Muscle layer of duodenum (tissue), 2 donors: ENCODE measurements around the gene SND1.

Experiments used
- H3K27ac ChIP-seq: one replicate; pipeline ENCODE4 v1.7.0; 2013; ENCODE audit warnings: mild to moderate bottlenecking, low read length
- H3K27me3 ChIP-seq: one replicate; pipeline ENCODE4 v1.7.0; 2013; ENCODE audit warnings: low read depth, mild to moderate bottlenecking, control low read depth, low read length
- H3K36me3 ChIP-seq, 2 donors: one replicate each; pipeline ENCODE4 v1.7.0; 2013; ENCODE audit warnings: low read length in 2 of 2, control low read depth in 1 of 2, mild to moderate bottlenecking in 1 of 2; ENCODE audit not compliant: insufficient read depth in 2 of 2, control insufficient read depth in 1 of 2
- H3K4me1 ChIP-seq, 2 donors: one replicate each; pipeline ENCODE4 v1.7.0; 2013; ENCODE audit warnings: low read length in 2 of 2, mild to moderate bottlenecking in 2 of 2, control low read depth in 1 of 2, moderate library complexity in 1 of 2; ENCODE audit not compliant: insufficient read depth in 2 of 2, control insufficient read depth in 1 of 2
- H3K4me3 ChIP-seq, 2 donors: one replicate each; pipeline ENCODE4 v1.7.0; 2013; ENCODE audit warnings: low read length in 2 of 2, low read depth in 1 of 2, mild to moderate bottlenecking in 1 of 2
- H3K9me3 ChIP-seq, 2 donors: one replicate each; pipeline ENCODE4 v1.7.0; 2013; ENCODE audit warnings: low read length in 2 of 2, control low read depth in 1 of 2, mild to moderate bottlenecking in 1 of 2; ENCODE audit not compliant: control insufficient read depth in 1 of 2
- donor health status: healthy.

Gene SND1

GRCh38 chr7:127810696-127811660 is 159.0 kb downstream of the SND1 start:
- Histone ChIP-seq H3K9me3 (no peaks in the 10 kb centered on the region), H3K27ac (no peak overlapping the region), H3K4me1 (peaks cover 0 to 2% of the 10 kb centered on the region in 2 donors), H3K4me3 (no peak overlapping the region), H3K36me3 (peaks cover 0 to 14% of the 10 kb centered on the region in 2 donors), H3K27me3 (no peaks in the 10 kb centered on the region)

GRCh38 chr7:127812540-127812939 is 160.5 kb downstream of the SND1 start:
- Histone ChIP-seq H3K4me3 (no peak overlapping the region), H3K36me3 (peaks cover 0 to 11% of the 10 kb centered on the region in 2 donors), H3K4me1 (peaks cover 0 to 2% of the 10 kb centered on the region in 2 donors), H3K27ac (no peak overlapping the region), H3K9me3 (no peaks in the 10 kb centered on the region), H3K27me3 (no peaks in the 10 kb centered on the region)

DNA sequence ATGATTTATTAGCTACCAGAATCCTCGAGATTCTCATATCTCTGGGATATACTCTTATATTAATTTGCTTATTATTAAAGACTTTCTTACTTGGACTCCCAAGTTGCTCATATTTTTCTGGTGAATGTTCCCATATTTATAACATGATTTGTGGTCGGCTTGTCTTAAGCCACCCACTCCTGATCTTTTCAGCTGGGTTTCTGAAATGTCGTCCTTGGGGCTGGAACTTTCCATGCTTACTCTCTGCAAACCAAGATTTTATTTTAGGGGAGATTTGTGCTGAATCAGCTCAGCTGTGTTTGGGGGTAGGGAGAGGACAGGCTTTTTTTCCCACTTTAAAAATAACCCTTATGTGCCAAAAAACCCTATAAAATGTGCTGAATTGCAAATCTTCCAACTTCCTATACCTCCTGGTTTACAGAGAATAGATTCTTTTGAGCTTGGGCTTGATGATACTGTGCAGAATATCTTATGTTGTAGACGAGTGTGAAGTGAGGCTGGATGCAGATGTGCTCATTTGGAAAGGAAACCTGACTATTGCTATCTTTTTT is 162.1 kb downstream of the SND1 start:
- Histone ChIP-seq H3K4me3 (no peak overlapping the region), H3K27me3 (no peaks in the 10 kb centered on the region), H3K36me3 (peaks cover 0 to 7% of the 10 kb centered on the region in 2 donors), H3K4me1 (peaks cover 0 to 2% of the 10 kb centered on the region in 2 donors), H3K27ac (no peak overlapping the region), H3K9me3 (no peaks in the 10 kb centered on the region)

GRCh38 chr7:127815631-127816145 is 163.7 kb downstream of the SND1 start:
- Histone ChIP-seq H3K9me3 (no peaks in the 10 kb centered on the region), H3K4me1 (peaks cover 0 to 2% of the 10 kb centered on the region in 2 donors), H3K36me3 (no peaks in the 10 kb centered on the region), H3K27me3 (no peaks in the 10 kb centered on the region), H3K4me3 (no peak overlapping the region), H3K27ac (no peak overlapping the region)

GRCh38 chr7:127816354-127817190 is 164.6 kb downstream of the SND1 start:
- Histone ChIP-seq H3K4me3 (no peak overlapping the region), H3K9me3 (no peaks in the 10 kb centered on the region), H3K27me3 (no peaks in the 10 kb centered on the region), H3K36me3 (no peaks in the 10 kb centered on the region), H3K27ac (no peak overlapping the region), H3K4me1 (peaks cover 0 to 2% of the 10 kb centered on the region in 2 donors)

DNA sequence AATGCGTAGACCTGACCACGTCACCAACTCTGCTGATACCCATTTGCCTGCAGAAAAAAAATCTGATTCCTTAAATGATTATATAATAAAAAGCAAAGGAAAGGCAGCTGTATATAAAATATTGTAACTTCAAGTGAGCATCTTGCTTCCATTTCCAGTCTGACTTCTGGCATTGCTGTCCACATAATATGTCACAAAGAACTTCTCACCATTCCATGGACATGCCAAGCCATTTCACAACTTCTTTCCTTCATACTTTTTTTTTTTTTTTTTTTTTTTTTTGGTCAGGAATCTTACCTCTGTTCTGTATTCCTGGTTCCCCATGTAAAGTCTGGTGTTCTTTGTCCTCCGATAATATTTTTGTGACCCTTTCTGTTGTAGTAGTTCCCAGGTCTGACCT is 165.5 kb downstream of the SND1 start:
- no peak overlapping the region for H3K27ac ChIP-seq
- no peaks in the 10 kb centered on the region for H3K4me1 ChIP-seq
- no peaks in the 10 kb centered on the region for H3K9me3 ChIP-seq
- H3K36me3 ChIP-seq, result no peaks in the 10 kb centered on the region
- H3K4me3 ChIP-seq, result no peak overlapping the region
- no peaks in the 10 kb centered on the region for H3K27me3 ChIP-seq

DNA sequence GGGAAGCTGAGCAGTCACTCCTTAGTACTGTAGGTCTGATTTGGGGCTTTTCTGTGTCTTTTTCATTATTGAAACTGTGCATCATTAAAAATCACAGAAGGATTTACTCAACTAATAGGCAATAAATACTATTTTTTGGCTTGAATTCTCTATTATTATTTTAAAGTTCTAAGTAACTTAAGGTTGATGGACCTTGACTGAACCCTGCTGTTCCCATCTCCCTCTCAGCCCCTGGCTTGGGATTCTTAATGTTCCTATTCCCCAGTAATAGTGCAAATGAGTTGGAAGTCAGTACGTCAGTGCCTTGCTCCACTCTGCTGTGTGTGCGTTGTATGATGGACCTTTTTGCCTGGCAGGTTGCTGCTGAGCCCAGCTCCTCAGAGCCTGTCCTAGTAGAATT is 166.3 kb downstream of the SND1 start:
- Histone ChIP-seq H3K9me3 (no peaks in the 10 kb centered on the region), H3K36me3 (no peaks in the 10 kb centered on the region), H3K27me3 (no peaks in the 10 kb centered on the region), H3K4me1 (no peaks in the 10 kb centered on the region), H3K27ac (no peak overlapping the region), H3K4me3 (no peak overlapping the region)

DNA sequence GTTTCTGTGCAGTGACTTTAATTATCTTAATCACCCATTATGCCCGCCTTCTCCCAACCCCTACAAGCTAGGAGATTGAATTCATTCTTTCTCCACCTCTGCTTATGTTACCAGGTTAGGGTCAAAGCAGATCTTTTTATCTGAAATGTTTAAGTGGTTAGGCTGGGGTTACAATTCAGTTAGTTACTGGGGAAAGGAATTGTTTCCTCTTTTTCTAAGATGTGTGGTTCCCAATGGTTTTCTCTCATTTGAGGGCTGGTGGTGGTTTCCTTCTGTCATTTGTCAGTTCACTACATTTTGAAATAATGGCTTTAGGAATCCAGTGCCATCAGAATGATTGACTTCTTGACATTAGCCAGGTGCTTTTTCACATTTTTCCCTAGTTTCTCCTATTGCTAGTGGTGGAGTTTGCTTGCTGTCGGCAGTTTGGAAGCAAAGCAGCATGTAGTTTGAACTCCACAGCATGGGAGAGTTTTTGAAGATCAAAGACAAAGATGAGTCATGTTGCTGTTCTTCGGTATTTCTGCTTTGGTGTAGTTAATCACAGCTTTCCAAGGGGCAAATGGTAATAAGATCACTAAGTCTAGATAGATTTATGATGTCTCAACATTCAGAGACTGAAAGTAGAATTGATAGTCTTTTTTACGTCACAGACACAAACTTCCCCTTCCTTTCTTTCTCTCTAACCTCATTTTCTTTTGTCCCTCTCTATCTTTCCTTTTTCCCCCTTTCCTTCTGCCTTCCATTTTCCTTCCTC is 168.2 kb downstream of the SND1 start:
- Histone ChIP-seq H3K27me3 (no peaks in the 10 kb centered on the region), H3K36me3 (no peaks in the 10 kb centered on the region), H3K4me1 (no peaks in the 10 kb centered on the region), H3K9me3 (no peaks in the 10 kb centered on the region), H3K27ac (no peak overlapping the region), H3K4me3 (no peak overlapping the region)

DNA sequence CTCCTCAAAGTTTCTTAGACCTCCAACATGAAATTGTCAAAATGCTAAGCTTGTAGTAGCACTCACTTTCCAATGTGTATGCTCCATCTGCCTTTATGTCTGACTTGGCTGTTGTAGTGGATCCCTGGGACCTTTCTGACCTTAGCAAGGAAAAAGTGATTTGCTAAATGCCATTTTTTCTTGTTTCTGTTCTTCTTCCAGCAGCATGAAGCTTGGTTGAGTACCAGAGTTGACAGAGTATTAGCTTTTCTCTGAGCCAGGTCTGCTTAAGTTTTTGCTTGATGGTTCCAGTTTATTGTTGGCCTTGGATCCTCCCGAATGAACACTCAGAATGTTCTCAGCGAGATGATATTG is 168.7 kb downstream of the SND1 start:
- Histone ChIP-seq H3K9me3 (no peaks in the 10 kb centered on the region), H3K27me3 (no peaks in the 10 kb centered on the region), H3K27ac (no peak overlapping the region), H3K4me1 (no peaks in the 10 kb centered on the region), H3K36me3 (no peaks in the 10 kb centered on the region), H3K4me3 (no peak overlapping the region)

DNA sequence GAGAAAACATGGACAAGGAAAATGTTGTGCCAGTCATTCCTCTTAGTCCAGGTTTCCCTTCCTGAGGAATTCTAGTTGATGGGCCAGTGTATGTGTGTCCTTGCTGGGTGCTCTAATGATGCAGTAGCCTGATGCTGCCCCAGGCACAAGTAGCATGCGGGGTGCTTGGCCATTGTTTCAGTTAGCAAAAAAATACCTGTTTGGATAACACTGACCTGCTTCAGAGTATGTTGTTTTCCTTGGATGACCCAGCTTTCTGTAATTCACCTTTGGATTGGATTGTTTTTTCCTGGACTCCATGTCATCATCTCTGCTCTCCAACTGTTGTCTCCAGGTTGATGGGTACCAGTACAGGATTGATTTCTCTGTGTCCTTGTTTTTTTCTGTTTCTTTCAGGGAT is 169.2 kb downstream of the SND1 start:
- no peaks in the 10 kb centered on the region for H3K36me3 ChIP-seq
- H3K4me1 ChIP-seq, result no peaks in the 10 kb centered on the region
- no peak overlapping the region for H3K27ac ChIP-seq
- H3K4me3 ChIP-seq, result no peak overlapping the region
- no peaks in the 10 kb centered on the region for H3K27me3 ChIP-seq
- no peaks in the 10 kb centered on the region for H3K9me3 ChIP-seq
